SU-DHL-6 (cell line): ENCODE data around the gene DEPDC5.

Source experiments
- H2AFZ ChIP-seq: fragments of 200-600 bp; sonication (generic); 2 replicates; pipeline ENCODE4 v1.6.1; 2014; ENCODE audit warnings: low read depth, mild to moderate bottlenecking, moderate library complexity, mixed read lengths, antibody characterized with exemption, low read length; ENCODE audit not compliant: severe bottlenecking
- H3F3A ChIP-seq: fragments of 200-600 bp; shearing (Covaris generic); 2 replicates; pipeline ENCODE4 v1.6.0; 2016; ENCODE audit warnings: antibody characterized with exemption, mild to moderate bottlenecking; ENCODE audit not compliant: insufficient read depth
- H3K27ac ChIP-seq: fragments of 200-600 bp; sonication (generic); 2 replicates; pipeline ENCODE4 v1.5.1; 2016; ENCODE audit warnings: low read depth, mild to moderate bottlenecking, low read length, moderate library complexity, mixed read lengths
- H3K27me3 ChIP-seq: fragments of 200-600 bp; sonication (generic), shearing (Covaris generic); 2 replicates; pipeline ENCODE4 v1.6.0; 2014; ENCODE audit warnings: mild to moderate bottlenecking, low read length
- H3K36me3 ChIP-seq: fragments of 200-600 bp; sonication (generic); 2 replicates; pipeline ENCODE4 v1.6.1; 2014; ENCODE audit warnings: mild to moderate bottlenecking, low read length, mixed read lengths
- H3K4me2 ChIP-seq: fragments of 300-600, 200-600 bp; shearing (Covaris generic), sonication (generic); 2 replicates; pipeline ENCODE4 v1.6.0; 2014; ENCODE audit warnings: low read length, low read depth, mild to moderate bottlenecking; ENCODE audit not compliant: poor library complexity, severe bottlenecking
- H3K4me3 ChIP-seq: fragments of 200-600 bp; sonication (generic); 2 replicates; pipeline ENCODE4 v1.5.1; 2014; ENCODE audit warnings: antibody characterized with exemption, low read length, mild to moderate bottlenecking, mixed read lengths; ENCODE audit not compliant: insufficient read depth, poor library complexity, severe bottlenecking
- H3K79me2 ChIP-seq: fragments of 200-600 bp; sonication (generic); 2 replicates; pipeline ENCODE4 v1.6.1; 2014; ENCODE audit warnings: mild to moderate bottlenecking, low read length, moderate library complexity; ENCODE audit not compliant: insufficient read depth
- H3K9ac ChIP-seq: fragments of 200-600 bp; sonication (generic); 2 replicates; pipeline ENCODE4 v1.7.0; 2014; ENCODE audit warnings: mild to moderate bottlenecking, low read length
- H3K9me2 ChIP-seq: fragments of 200-600 bp; sonication (generic); replicated peaks from 2 replicates; pipeline ENCODE4 v1.6.1; 2014; ENCODE audit warnings: low read length; ENCODE audit not compliant: insufficient read depth
- H3K9me3 ChIP-seq: fragments of 200-600 bp; sonication (generic); 2 replicates; pipeline ENCODE4 v1.6.1; 2014; ENCODE audit warnings: low read length, mixed read lengths; ENCODE audit not compliant: insufficient read depth
- H4K20me1 ChIP-seq: fragments of 200-600 bp; sonication (generic); 2 replicates; pipeline ENCODE4 v1.6.1; 2014; ENCODE audit warnings: low read depth, mild to moderate bottlenecking, antibody characterized with exemption, low read length, moderate library complexity, mixed read lengths
- EZH2phosphoT487 ChIP-seq: fragments of 200-600 bp; sonication (generic), shearing (Covaris generic); conservative IDR thresholded peaks from 2 replicates; pipeline ENCODE4 v1.6.1; 2018; ENCODE audit warnings: mild to moderate bottlenecking, antibody characterized with exemption, low read length, moderate library complexity, mixed read lengths
- TF ChIP-seq, protein P1 (sequence below): fragments of 200-600 bp; sonication (generic); IDR thresholded peaks from one replicate; pipeline ENCODE4 v1.5.1; 2017; ENCODE audit warnings: antibody characterized with exemption, mild to moderate bottlenecking, low read length, moderate library complexity; ENCODE audit not compliant: insufficient read depth, poor library complexity, severe bottlenecking

Gene DEPDC5

DNA sequence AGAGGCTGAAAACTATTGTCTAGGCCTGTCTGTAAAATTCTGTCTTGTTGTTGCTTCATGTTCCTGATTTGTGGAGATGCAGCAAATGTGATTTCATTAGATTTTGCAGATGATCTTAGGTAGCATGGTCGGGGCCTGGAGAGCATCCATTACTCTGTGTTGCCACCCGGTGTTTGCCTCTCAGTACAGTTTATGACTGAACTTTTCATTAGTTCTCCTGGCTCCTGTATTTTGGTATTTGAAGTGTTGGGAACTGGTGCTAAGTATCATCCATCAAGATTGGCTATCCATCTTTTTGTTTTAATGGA, 198.2 kb downstream of the DEPDC5 start:
- Histone ChIP-seq H3K9ac (no peak overlapping the region), H3K27me3 (no peaks in the 10 kb centered on the region), H3K36me3 (peaks cover 41% of the 10 kb centered on the region), H3K4me2 (no peak overlapping the region), H3F3A (peaks cover 6% of the 10 kb centered on the region; the same call in 1 of the 2 replicates), H2AFZ (no peak overlapping the region), H3K4me3 (no peak overlapping the region), H3K9me3 (no peaks in the 10 kb centered on the region), H4K20me1 (peaks cover 52% of the 10 kb centered on the region), H3K27ac (no peak overlapping the region), H3K9me2 (no peaks in the 10 kb centered on the region), H3K79me2 (peaks cover 87% of the 10 kb centered on the region)
- TF ChIP-seq, protein P1, sequence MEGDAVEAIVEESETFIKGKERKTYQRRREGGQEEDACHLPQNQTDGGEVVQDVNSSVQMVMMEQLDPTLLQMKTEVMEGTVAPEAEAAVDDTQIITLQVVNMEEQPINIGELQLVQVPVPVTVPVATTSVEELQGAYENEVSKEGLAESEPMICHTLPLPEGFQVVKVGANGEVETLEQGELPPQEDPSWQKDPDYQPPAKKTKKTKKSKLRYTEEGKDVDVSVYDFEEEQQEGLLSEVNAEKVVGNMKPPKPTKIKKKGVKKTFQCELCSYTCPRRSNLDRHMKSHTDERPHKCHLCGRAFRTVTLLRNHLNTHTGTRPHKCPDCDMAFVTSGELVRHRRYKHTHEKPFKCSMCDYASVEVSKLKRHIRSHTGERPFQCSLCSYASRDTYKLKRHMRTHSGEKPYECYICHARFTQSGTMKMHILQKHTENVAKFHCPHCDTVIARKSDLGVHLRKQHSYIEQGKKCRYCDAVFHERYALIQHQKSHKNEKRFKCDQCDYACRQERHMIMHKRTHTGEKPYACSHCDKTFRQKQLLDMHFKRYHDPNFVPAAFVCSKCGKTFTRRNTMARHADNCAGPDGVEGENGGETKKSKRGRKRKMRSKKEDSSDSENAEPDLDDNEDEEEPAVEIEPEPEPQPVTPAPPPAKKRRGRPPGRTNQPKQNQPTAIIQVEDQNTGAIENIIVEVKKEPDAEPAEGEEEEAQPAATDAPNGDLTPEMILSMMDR, result no peak
- TF ChIP-seq EZH2phosphoT487, result no peak

DNA sequence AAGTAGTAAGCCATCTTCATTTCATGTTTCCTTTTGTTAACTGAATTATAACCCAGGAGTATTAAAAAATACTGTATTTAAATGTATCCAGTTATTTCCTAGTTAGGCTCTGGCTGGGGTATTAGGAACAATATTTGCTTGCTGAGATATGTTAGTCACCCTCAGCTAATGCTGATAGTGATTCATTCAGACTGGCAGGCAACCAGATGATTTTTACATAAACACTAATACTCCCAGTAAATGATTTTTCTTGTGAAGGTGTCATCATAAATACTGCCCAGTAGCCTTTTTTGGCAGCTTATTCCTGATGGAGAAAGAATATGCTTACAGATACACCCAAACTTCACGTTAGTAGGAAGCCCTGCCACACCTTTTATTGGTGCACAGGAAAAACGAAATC, 198.7 kb downstream of the DEPDC5 start:
- Histone ChIP-seq H3K9me3 (no peaks in the 10 kb centered on the region), H3K27ac (no peak overlapping the region), H3K9me2 (no peaks in the 10 kb centered on the region), H3K27me3 (no peaks in the 10 kb centered on the region), H3F3A (peaks cover 7% of the 10 kb centered on the region; the same call in 1 of the 2 replicates), H4K20me1 (peaks cover 54% of the 10 kb centered on the region), H3K4me3 (no peak overlapping the region), H3K36me3 (peaks cover 44% of the 10 kb centered on the region), H3K4me2 (no peak overlapping the region), H3K79me2 (peaks cover 83% of the 10 kb centered on the region), H2AFZ (no peak overlapping the region), H3K9ac (no peak overlapping the region)
- TF ChIP-seq, protein P1, result no peak
- no peak for TF ChIP-seq EZH2phosphoT487

GRCh38 chr22:31953261-31953660, 199.4 kb downstream of the DEPDC5 start:
- Histone ChIP-seq H3K79me2 (peaks cover 75% of the 10 kb centered on the region), H3K9me2 (no peaks in the 10 kb centered on the region), H3K4me2 (no peak overlapping the region), H3K4me3 (no peak overlapping the region), H3F3A (peaks cover 12% of the 10 kb centered on the region; the same call in 1 of the 2 replicates), H2AFZ (no peak overlapping the region), H3K36me3 (peaks cover 39% of the 10 kb centered on the region), H3K9me3 (no peaks in the 10 kb centered on the region), H3K27me3 (no peaks in the 10 kb centered on the region), H3K9ac (no peak overlapping the region), H3K27ac (no peak overlapping the region), H4K20me1 (peaks cover 49% of the 10 kb centered on the region)
- TF ChIP-seq, protein P1, result no peak
- TF ChIP-seq EZH2phosphoT487, result no peak
